HEK293 (cell line): ENCODE data around the gene GRIA1.

Source experiments
- CTCF ChIA-PET: fragments of 350-600 bp; formaldehyde crosslinking; extraction: SDS; loops from one replicate; lab custom pipeline; 2021; ENCODE audit warnings: antibody characterized with exemption; lab: Yijun Ruan, JAX
- POLR2A ChIA-PET: fragments of 300-600 bp; formaldehyde crosslinking; extraction: SDS; loops from one replicate; lab custom pipeline; 2020; ENCODE audit warnings: antibody characterized with exemption, inconsistent platforms; lab: Yijun Ruan, JAX
- H3K27ac ChIP-seq: fragments of 200-500 bp; sonication (Bioruptor generic); 2 replicates; pipeline ENCODE4 v1.5.1; 2014; ENCODE audit warnings: low read depth, low read length, control low read depth, inconsistent platforms; ENCODE audit errors: extremely low read depth
- H3K36me3 ChIP-seq, 2 experiments: fragments of 200-500 bp in 1 of 2; sonication (Bioruptor generic) in 1 of 2; 1 replicate in 1 of 2; 2 replicates in 1 of 2; pipeline ENCODE4 v1.5.1; 2014 to 2017; ENCODE audit warnings: inconsistent platforms in 2 of 2, low read length in 2 of 2; ENCODE audit not compliant: control insufficient read depth in 2 of 2, insufficient read depth in 1 of 2
- H3K4me1 ChIP-seq: fragments of 200-500 bp; sonication (Bioruptor generic); 2 replicates; pipeline ENCODE4 v1.5.1; 2014; ENCODE audit warnings: mild to moderate bottlenecking, low read length, inconsistent platforms; ENCODE audit not compliant: control insufficient read depth, insufficient read depth
- H3K4me3 ChIP-seq: 2 replicates; pipeline ENCODE4 v1.5.1; 2011; ENCODE audit warnings: low read depth, mild to moderate bottlenecking, control low read depth, low read length, moderate library complexity
- H3K9me3 ChIP-seq: fragments of 200-500 bp; sonication (Bioruptor generic); 2 replicates; pipeline ENCODE4 v1.5.1; 2014; ENCODE audit warnings: low read depth, low read length, inconsistent platforms; ENCODE audit not compliant: control insufficient read depth, insufficient read depth
- BCL11A ChIP-seq: fragments of 450-650 bp; formaldehyde crosslinking; IDR thresholded peaks from 2 replicates; pipeline ENCODE4 v1.5.1; 2016; ENCODE audit warnings: low read depth, missing biosample characterization, missing genetic modification characterization
- KLF16 ChIP-seq: fragments of 450-650 bp; formaldehyde crosslinking; IDR thresholded peaks from 2 replicates; pipeline ENCODE4 v1.5.1; 2017; ENCODE audit warnings: missing biosample characterization, missing genetic modification characterization
- SP7 ChIP-seq: fragments of 450-650 bp; formaldehyde crosslinking; IDR thresholded peaks from 2 replicates; pipeline ENCODE4 v1.5.1; 2016; ENCODE audit warnings: missing biosample characterization, missing genetic modification characterization
- TCF7L2 ChIP-seq: IDR thresholded peaks from 2 replicates; pipeline ENCODE4 v1.6.1; 2011; ENCODE audit warnings: low read depth, mild to moderate bottlenecking, inconsistent platforms, low read length, moderate library complexity, borderline replicate concordance
- WT1 ChIP-seq: fragments of 450-650 bp; formaldehyde crosslinking; IDR thresholded peaks from 2 replicates; pipeline ENCODE4 v1.5.1; 2016; ENCODE audit warnings: missing biosample characterization, missing genetic modification characterization
- ZBTB10 ChIP-seq: fragments of 450-650 bp; formaldehyde crosslinking; IDR thresholded peaks from 2 replicates; pipeline ENCODE4 v1.5.1; 2016; ENCODE audit warnings: missing biosample characterization, missing genetic modification characterization
- ZFP3 ChIP-seq: fragments of 450-650 bp; formaldehyde crosslinking; IDR thresholded peaks from 2 replicates; pipeline ENCODE4 v1.5.1; 2016; ENCODE audit warnings: low read depth, missing biosample characterization, missing genetic modification characterization
- ZNF10 ChIP-seq: fragments of 450-650 bp; formaldehyde crosslinking; IDR thresholded peaks from 2 replicates; pipeline ENCODE4 v1.5.1; 2017; ENCODE audit warnings: missing biosample characterization, missing genetic modification characterization
- ZNF211 ChIP-seq: fragments of 450-650 bp; formaldehyde crosslinking; IDR thresholded peaks from 2 replicates; pipeline ENCODE4 v1.5.1; 2016; ENCODE audit warnings: low read depth, missing biosample characterization, missing genetic modification characterization
- ZNF223 ChIP-seq: fragments of 450-650 bp; formaldehyde crosslinking; IDR thresholded peaks from 2 replicates; pipeline ENCODE4 v1.5.1; 2016; ENCODE audit warnings: missing biosample characterization, missing genetic modification characterization
- ZNF23 ChIP-seq: fragments of 450-650 bp; formaldehyde crosslinking; IDR thresholded peaks from 2 replicates; pipeline ENCODE4 v1.5.1; 2016; ENCODE audit warnings: missing biosample characterization, missing genetic modification characterization, borderline replicate concordance
- ZNF266 ChIP-seq: fragments of 450-650 bp; formaldehyde crosslinking; IDR thresholded peaks from 2 replicates; pipeline ENCODE4 v1.5.1; 2016; ENCODE audit warnings: missing biosample characterization, missing genetic modification characterization, low read depth
- ZNF280C ChIP-seq: fragments of 450-650 bp; formaldehyde crosslinking; IDR thresholded peaks from 2 replicates; pipeline ENCODE4 v1.5.1; 2016; ENCODE audit warnings: missing biosample characterization, missing genetic modification characterization
- ZNF335 ChIP-seq: fragments of 450-650 bp; formaldehyde crosslinking; conservative IDR thresholded peaks from 2 replicates; pipeline ENCODE4 v1.5.1; 2016; ENCODE audit warnings: missing biosample characterization, missing genetic modification characterization
- ZNF416 ChIP-seq: fragments of 450-650 bp; formaldehyde crosslinking; IDR thresholded peaks from 2 replicates; pipeline ENCODE4 v1.5.1; 2016; ENCODE audit warnings: missing biosample characterization, missing genetic modification characterization
- ZNF423 ChIP-seq: fragments of 450-650 bp; formaldehyde crosslinking; IDR thresholded peaks from 2 replicates; pipeline ENCODE4 v1.5.1; 2016; ENCODE audit warnings: missing biosample characterization, missing genetic modification characterization
- ZNF488 ChIP-seq: fragments of 450-650 bp; formaldehyde crosslinking; IDR thresholded peaks from 2 replicates; pipeline ENCODE4 v1.5.1; 2016; ENCODE audit warnings: missing biosample characterization, missing genetic modification characterization
- ZNF501 ChIP-seq: fragments of 450-650 bp; formaldehyde crosslinking; IDR thresholded peaks from 2 replicates; pipeline ENCODE4 v1.5.1; 2016; ENCODE audit warnings: missing biosample characterization, missing genetic modification characterization
- ZNF510 ChIP-seq: fragments of 450-650 bp; formaldehyde crosslinking; IDR thresholded peaks from 2 replicates; pipeline ENCODE4 v1.5.1; 2018; ENCODE audit warnings: mild to moderate bottlenecking, missing genetic modification characterization, missing biosample characterization; ENCODE audit not compliant: insufficient replicate concordance
- ZNF530 ChIP-seq: fragments of 450-650 bp; formaldehyde crosslinking; IDR thresholded peaks from 2 replicates; pipeline ENCODE4 v1.5.1; 2016; ENCODE audit warnings: low read depth, missing biosample characterization, missing genetic modification characterization
- ZNF544 ChIP-seq: fragments of 450-650 bp; formaldehyde crosslinking; IDR thresholded peaks from 2 replicates; pipeline ENCODE4 v1.5.0; 2017; ENCODE audit warnings: missing biosample characterization, missing genetic modification characterization
- ZNF600 ChIP-seq: fragments of 450-650 bp; formaldehyde crosslinking; IDR thresholded peaks from 2 replicates; pipeline ENCODE4 v1.5.1; 2016; ENCODE audit warnings: missing biosample characterization, missing genetic modification characterization
- ZNF777 ChIP-seq: fragments of 450-650 bp; formaldehyde crosslinking; IDR thresholded peaks from 2 replicates; pipeline ENCODE4 v1.5.1; 2017; ENCODE audit warnings: missing biosample characterization, missing genetic modification characterization, borderline replicate concordance
- TF ChIP-seq, protein P1 (sequence below): fragments of 450-650 bp; formaldehyde crosslinking; IDR thresholded peaks from 2 replicates; pipeline ENCODE4 v1.5.1; 2016; ENCODE audit warnings: missing biosample characterization, missing genetic modification characterization

Gene GRIA1

DNA sequence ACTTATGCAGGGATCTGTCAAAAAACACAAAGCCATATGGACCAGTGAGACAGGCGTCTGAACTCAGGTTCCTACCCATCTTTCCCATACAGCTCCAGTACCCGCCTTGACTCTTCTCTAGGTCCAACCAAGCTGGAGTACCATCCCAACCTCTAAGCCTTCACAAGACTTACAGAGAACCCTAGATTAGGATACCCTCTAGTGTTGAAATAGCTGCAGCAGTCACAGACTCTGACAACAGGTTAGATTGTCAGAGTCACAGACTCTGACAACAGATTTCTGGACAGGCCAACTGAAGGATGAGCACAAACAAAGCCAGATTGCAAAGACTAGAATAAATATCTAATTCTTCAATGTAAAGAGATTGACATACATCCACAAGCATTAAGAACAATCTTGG is 266.1 kb downstream of the GRIA1 start:
- ChIA-PET POLR2A (no interaction called here), CTCF (interaction anchor here (0.7 to 1.4 kb wide), 3 partner anchors 10 to 261 kb away, joined by 3 to 4 read pairs (median 3); no protein-coding TSS in a partner anchor)
- no peaks in the 10 kb centered on the region for H3K9me3 ChIP-seq
- H3K27ac ChIP-seq, result no peak overlapping the region
- H3K4me1 ChIP-seq, result no peaks in the 10 kb centered on the region
- H3K4me3 ChIP-seq, result no peak overlapping the region
- no peaks in the 10 kb centered on the region for H3K36me3 ChIP-seq
- TF ChIP-seq ZFP3 (no peak), KLF16 (tag by site-specific recombination) (no peak), ZNF280C (tag by site-specific recombination) (no peak), ZNF10 (tag by site-specific recombination) (no peak), ZNF600 (tag by site-specific recombination) (no peak), ZBTB10 (tag by site-specific recombination) (no peak), ZNF416 (tag by site-specific recombination) (no peak), BCL11A (tag by site-specific recombination) (no peak), TCF7L2 (no peak), ZNF777 (tag by site-specific recombination) (no peak), ZNF488 (no peak), SP7 (tag by site-specific recombination) (no peak), ZNF544 (tag by site-specific recombination) (no peak), ZNF530 (tag by site-specific recombination) (no peak), ZNF510 (tag by site-specific recombination) (no peak), ZNF266 (tag by site-specific recombination) (no peak), WT1 (tag by site-specific recombination) (no peak)
- TF ChIP-seq, protein P1, sequence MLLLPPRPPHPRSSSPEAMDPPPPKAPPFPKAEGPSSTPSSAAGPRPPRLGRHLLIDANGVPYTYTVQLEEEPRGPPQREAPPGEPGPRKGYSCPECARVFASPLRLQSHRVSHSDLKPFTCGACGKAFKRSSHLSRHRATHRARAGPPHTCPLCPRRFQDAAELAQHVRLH (tag by site-specific recombination), result no peak

GRCh38 chr5:153765987-153766386 is 275.5 kb downstream of the GRIA1 start:
- no peaks in the 10 kb centered on the region for H3K4me1 ChIP-seq
- H3K27ac ChIP-seq, result no peak overlapping the region
- TF ChIP-seq ZNF223 (tag by site-specific recombination), result no peak
- no peak for TF ChIP-seq ZNF23 (tag by site-specific recombination)
- TF ChIP-seq ZNF501 (tag by site-specific recombination), result no peak
- TF ChIP-seq ZNF335, result no peak
- TF ChIP-seq ZNF211 (tag by site-specific recombination), result no peak
- TF ChIP-seq ZNF423 (tag by site-specific recombination), result no peak
- ChIA-PET CTCF (no interaction called here), POLR2A (no interaction called here)
- no peaks in the 10 kb centered on the region for H3K36me3 ChIP-seq
- no peaks in the 10 kb centered on the region for H3K9me3 ChIP-seq
- H3K4me3 ChIP-seq, result no peak overlapping the region
